ENCODE measurements around the gene ARMC3. TPM values are rescaled to one million over a fixed set of nuclear protein-coding genes. Genes with fewer than 3 reads are reported as not detected.

The ARMC3 gene
- total and polyA plus RNA-seq, 9 of the 15 experiments (the other 6 are each of a cell fraction or from before 2014, with no cell fraction given), result 0.33 to 1.1 (median 0.62) TPM

GRCh38 chr10:23055424-23056185 is 127.8 kb downstream of the ARMC3 start (continued):
- TF ChIP-seq ZNF507 (tag; conservative IDR thresholded peaks at IDR 0.05) (no peak), ZNF212 (CRISPR knock-in tag; IDR thresholded peaks at IDR 0.05) (0 out of 2 replicates have a peak, but pooled peaks have one; percentile 36), ZBTB7A (IDR thresholded peaks at IDR 0.05; ENCODE audit: borderline replicate concordance, control insufficient read depth, low read depth, low read length) (no peak), NFIC (IDR thresholded peaks at IDR 0.05) (peak; percentile 42), GABPB1 (CRISPR knock-in tag; IDR thresholded peaks at IDR 0.05) (no peak), YY1 (IDR thresholded peaks at IDR 0.05; ENCODE audit: borderline replicate concordance in 1 of 3, control insufficient read depth in 1 of 3, extremely low read depth in 1 of 3, insufficient read depth in 3 of 3, insufficient read length in 1 of 3, insufficient replicate concordance in 2 of 3, low read depth in 1 of 3, low read length in 2 of 3) (no peak), ZNF699 (CRISPR knock-in tag; IDR thresholded peaks at IDR 0.05; ENCODE audit: insufficient replicate concordance) (no peak), NCOA1 (IDR thresholded peaks at IDR 0.05; ENCODE audit: low read depth) (no peak), ETV1 (tag; conservative IDR thresholded peaks at IDR 0.05; ENCODE audit: low read depth) (no peak), C11orf30 (IDR thresholded peaks at IDR 0.05; ENCODE audit: low read depth) (no peak), YBX1 (IDR thresholded peaks at IDR 0.05) (no peak), ZNF518B (CRISPR knock-in tag; IDR thresholded peaks at IDR 0.05) (peak; percentile 69; the same call in 1 of the 2 replicates), BRD9 (IDR thresholded peaks at IDR 0.05; ENCODE audit: low read depth, partially characterized antibody) (no peak), CAMTA2 (CRISPR knock-in tag; conservative IDR thresholded peaks at IDR 0.05) (no peak), ZZZ3 (IDR thresholded peaks at IDR 0.05) (no peak), HOXB6 (CRISPR knock-in tag; IDR thresholded peaks at IDR 0.05; ENCODE audit: borderline replicate concordance) (no peak), ZFP36 (IDR thresholded peaks at IDR 0.05; ENCODE audit: low read depth, low read length, partially characterized antibody) (no peak), MXI1 (IDR thresholded peaks at IDR 0.05; ENCODE audit: low read depth, low read length) (peak; percentile 52; the same call in 1 of the 2 replicates), ETS2 (tag; IDR thresholded peaks at IDR 0.05; ENCODE audit: borderline replicate concordance, poor library complexity, severe bottlenecking) (no peak), POLR3G (IDR thresholded peaks at IDR 0.05; ENCODE audit: extremely low read depth, insufficient read length, insufficient replicate concordance) (no peak), PTTG1 (tag; IDR thresholded peaks at IDR 0.05; ENCODE audit: low read depth) (no peak), POLR2AphosphoS5 (IDR thresholded peaks at IDR 0.05; ENCODE audit: control insufficient read depth, insufficient read depth, low read depth, low read length) (peak; percentile 99), ZBTB9 (CRISPR knock-in tag; IDR thresholded peaks at IDR 0.05) (no peak)

Data from K562 (cell line).